Measurements from ENCODE around the gene MAP1LC3B.

Gene MAP1LC3B

DNA sequence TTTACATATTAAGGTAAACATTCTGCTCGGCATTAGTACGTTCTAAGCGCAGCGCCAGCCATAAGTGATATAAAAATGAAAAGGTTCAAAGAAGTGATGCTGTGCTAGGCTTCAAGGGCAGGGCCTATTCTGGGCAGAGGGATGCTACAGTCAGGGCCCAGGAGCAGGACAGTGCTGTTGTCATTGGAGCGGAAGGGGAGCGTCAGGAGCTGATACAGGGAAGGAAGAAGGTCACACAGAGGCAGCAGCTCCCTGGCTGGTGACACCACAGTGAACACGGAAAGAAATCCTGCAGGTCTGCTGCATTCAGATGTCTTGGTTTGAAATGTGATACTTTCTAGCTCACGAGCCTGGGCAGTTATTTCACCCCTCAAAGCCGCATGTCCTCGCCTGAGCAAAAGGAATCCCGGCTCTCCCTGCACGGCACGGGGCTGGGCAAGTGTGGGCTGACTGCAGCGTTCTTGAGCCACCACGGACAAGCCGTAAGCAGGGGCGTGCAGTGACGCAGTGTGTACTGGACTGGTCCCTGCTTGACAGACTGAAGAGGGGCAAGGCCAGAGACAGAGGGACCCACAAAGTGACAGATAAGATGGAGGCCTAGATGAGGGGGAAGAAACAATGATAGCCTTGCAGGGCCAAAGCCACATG is 59.6 kb downstream of the MAP1LC3B start:
- DNase-seq (ENCODE audit: insufficient read length, low spot score) (no peak), FAIRE-seq (no peak)

DNA sequence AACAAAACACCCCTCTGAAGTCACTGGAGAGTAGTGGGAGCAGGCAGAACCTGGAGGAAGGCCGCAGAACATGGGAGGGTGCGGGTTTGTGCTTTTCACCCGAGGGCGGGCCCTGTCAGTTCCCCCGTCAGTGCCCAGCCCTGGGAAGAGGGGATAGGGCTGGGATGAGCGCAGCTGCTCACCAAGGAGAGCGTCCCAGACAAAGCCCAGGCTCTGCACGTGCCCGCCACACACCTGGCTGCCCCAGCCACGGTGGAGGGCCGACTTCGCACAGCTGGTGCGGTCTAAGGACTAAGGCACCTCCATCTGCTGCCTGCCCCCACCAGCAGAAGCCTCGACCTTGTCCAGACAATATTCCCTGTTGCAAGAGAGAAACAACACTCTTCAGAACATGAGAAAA is 61.2 kb downstream of the MAP1LC3B start:
- DNase-seq (ENCODE audit: insufficient read length, low spot score) (no peak), FAIRE-seq (no peak)
